Upper lobe of right lung (tissue), 1 donor: ENCODE results near the gene RBMX. TPM values are rescaled to one million over a fixed set of nuclear protein-coding genes. Genes with fewer than 3 reads are reported as not detected.

Experiments used
- ATAC-seq: fragments of 200-7000 bp; cut with Tn5 transposase; one replicate; pipeline ENCODE4 v1.9.1; 2020; ENCODE audit warnings: mild to moderate bottlenecking, moderate library complexity
- DNase-seq: peaks from one replicate; pipeline ENCODE4 v3.0.0-alpha.2; 2020
- H3K27ac ChIP-seq: fragments of 200-600 bp; one replicate; pipeline ENCODE4 v1.8.0; 2022
- H3K27me3 ChIP-seq: fragments of 200-600 bp; one replicate; pipeline ENCODE4 v1.8.0; 2022; ENCODE audit warnings: mild to moderate bottlenecking
- H3K36me3 ChIP-seq: fragments of 200-600 bp; one replicate; pipeline ENCODE4 v1.8.0; 2022
- H3K4me1 ChIP-seq: fragments of 200-600 bp; one replicate; pipeline ENCODE4 v1.8.0; 2022
- H3K4me3 ChIP-seq: fragments of 200-600 bp; one replicate; pipeline ENCODE4 v1.8.0; 2022; ENCODE audit warnings: mild to moderate bottlenecking
- H3K9me3 ChIP-seq: fragments of 200-600 bp; one replicate; pipeline ENCODE4 v1.8.0; 2022
- CTCF ChIP-seq: fragments of 200-600 bp; IDR thresholded peaks from one replicate; pipeline ENCODE4 v1.8.0; 2022; ENCODE audit warnings: antibody characterized with exemption
- intact Hi-C: fragments of 100-400 bp; cut with DNase I; formaldehyde crosslinking; loops from one replicate; pipeline ENCODE4 v1.11.0; 2022
- total RNA-seq: library from RNA; stranded (reverse); fragmentation: NEBNext Ultra II Directional; extraction: Animal tissue kit (Norgen Biotek cat#: 25700); gene quantifications from one replicate; pipeline ENCODE4 v1.2.1, GENCODE V29; 2021
- donor health status: DM: no; HTN: yes; CAD: no; lungs with severe emphysema.

The RBMX gene
- total RNA-seq, 1 donor from 2014 or later: 114 TPM

GRCh38 chrX:136856551-136856950 lies 24.0 kb downstream of the RBMX start:
- ATAC-seq (peak; percentile 69), DNase-seq (no peak)
- no peak overlapping the region for H3K4me3 ChIP-seq
- no peaks in the 10 kb centered on the region for H3K9me3 ChIP-seq
- H3K36me3 ChIP-seq: peaks cover 10% of the 10 kb centered on the region
- H3K27me3 ChIP-seq: no peaks in the 10 kb centered on the region
- TF ChIP-seq CTCF: no peak
- no peaks in the 10 kb centered on the region for H3K4me1 ChIP-seq
- intact Hi-C loops: no loop called here
- H3K27ac ChIP-seq: no peak overlapping the region

GRCh38 chrX:136856050-136856449 lies 24.5 kb downstream of the RBMX start:
- intact Hi-C loops: no loop called here
- Histone ChIP-seq H3K4me1 (no peaks in the 10 kb centered on the region), H3K36me3 (peaks cover 5% of the 10 kb centered on the region), H3K4me3 (no peak overlapping the region), H3K27ac (no peak overlapping the region), H3K9me3 (no peaks in the 10 kb centered on the region), H3K27me3 (no peaks in the 10 kb centered on the region)
- DNase-seq (no peak), ATAC-seq (no peak)
- TF ChIP-seq CTCF: no peak

GRCh38 chrX:136851526-136851925 lies 29.0 kb downstream of the RBMX start:
- Histone ChIP-seq H3K4me3 (no peak overlapping the region), H3K9me3 (no peaks in the 10 kb centered on the region), H3K27me3 (no peaks in the 10 kb centered on the region), H3K4me1 (peaks cover 8% of the 10 kb centered on the region), H3K27ac (no peak overlapping the region), H3K36me3 (peaks cover 8% of the 10 kb centered on the region)
- no peak for TF ChIP-seq CTCF
- intact Hi-C loops: no loop called here
- ATAC-seq (no peak), DNase-seq (no peak)

- H3K27ac ChIP-seq: peak overlapping the region; percentile 58
These were observed 29.9 kb downstream of the RBMX start for GRCh38 chrX:136850441-136851175.

GRCh38 chrX:136849395-136849794 lies 31.1 kb downstream of the RBMX start:
- Histone ChIP-seq H3K4me1 (peaks cover 8% of the 10 kb centered on the region), H3K4me3 (no peak overlapping the region), H3K27me3 (no peaks in the 10 kb centered on the region), H3K36me3 (peaks cover 11% of the 10 kb centered on the region), H3K9me3 (no peaks in the 10 kb centered on the region), H3K27ac (no peak overlapping the region)
- no peak for ATAC-seq
- no peak for DNase-seq
- TF ChIP-seq CTCF: no peak
- intact Hi-C loops: no loop called here

More at GRCh38 chrX:136850441-136851175, 29.9 kb downstream of the RBMX start:
- TF ChIP-seq CTCF: no peak
- Histone ChIP-seq H3K36me3 (peaks cover 8% of the 10 kb centered on the region), H3K4me1 (peaks cover 8% of the 10 kb centered on the region), H3K9me3 (no peaks in the 10 kb centered on the region), H3K4me3 (no peak overlapping the region), H3K27me3 (no peaks in the 10 kb centered on the region)
- DNase-seq (no peak), ATAC-seq (peak; percentile 71)
- intact Hi-C loops: no loop called here
